ENCODE data around the gene CAMK2B.

CAMK2B gene

DNA sequence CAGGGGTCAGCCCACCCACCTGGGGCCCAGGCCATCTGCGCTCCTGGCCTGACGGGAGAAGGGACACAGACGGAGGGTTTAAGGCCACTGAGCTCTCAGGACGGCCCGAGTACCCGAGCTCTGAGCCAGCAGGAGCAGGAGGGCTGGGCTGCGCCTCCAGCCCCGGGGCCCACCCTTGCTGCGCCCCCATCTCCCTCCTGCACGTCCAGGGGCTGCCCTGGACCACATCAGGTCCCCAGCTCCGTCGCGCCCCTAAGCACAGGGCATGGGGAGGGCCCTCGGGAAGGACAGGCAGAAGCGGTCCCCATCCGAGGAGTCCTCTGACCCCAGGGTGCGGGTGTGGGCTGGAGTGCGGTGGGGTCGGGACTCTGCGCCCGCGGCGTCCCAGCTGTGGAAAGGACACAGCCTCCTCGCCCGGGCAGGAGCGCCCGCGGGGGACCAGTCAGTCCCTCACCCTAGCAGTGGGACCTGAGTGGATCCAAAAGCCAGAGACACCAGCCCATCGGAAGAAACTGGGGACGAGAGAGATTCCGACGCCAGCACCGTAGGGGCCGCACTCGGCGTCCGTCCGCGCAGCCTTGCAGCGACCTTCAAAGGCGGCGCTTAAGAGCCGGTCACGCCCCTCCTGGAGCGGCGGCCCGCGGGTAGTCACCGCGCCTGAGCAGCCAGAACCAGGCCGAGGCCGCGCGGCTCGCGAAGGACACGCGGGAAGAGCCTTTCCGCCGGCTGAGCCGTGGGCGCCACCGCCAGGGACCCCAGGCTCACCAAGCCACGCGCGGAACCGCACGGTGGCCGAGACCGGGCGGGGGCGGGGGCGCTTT, 15.9 kb downstream of the CAMK2B start:
- no peak for DNase-seq (ENCODE audit: low read depth, low spot score)

GRCh38 chr7:44308596-44309270, 16.7 kb downstream of the CAMK2B start:
- no peak for DNase-seq (ENCODE audit: low read depth, low spot score)

GRCh38 chr7:44307905-44308595, 17.3 kb downstream of the CAMK2B start:
- DNase-seq (ENCODE audit: low read depth, low spot score): no peak

GRCh38 chr7:44307301-44307900, 18.0 kb downstream of the CAMK2B start:
- DNase-seq (ENCODE audit: low read depth, low spot score): no peak

- DNase-seq (ENCODE audit: low read depth, low spot score): no peak
These were observed 18.8 kb downstream of the CAMK2B start for GRCh38 chr7:44306606-44307005.

GRCh38 chr7:44305564-44306507, 19.6 kb downstream of the CAMK2B start:
- DNase-seq (ENCODE audit: low read depth, low spot score): no peak

GRCh38 chr7:44294325-44295069, 30.9 kb downstream of the CAMK2B start:
- DNase-seq (ENCODE audit: low read depth, low spot score): no peak

GRCh38 chr7:44293561-44294324, 31.7 kb downstream of the CAMK2B start:
- DNase-seq (ENCODE audit: low read depth, low spot score): no peak

- DNase-seq (ENCODE audit: low read depth, low spot score): no peak
These were observed 32.4 kb downstream of the CAMK2B start for GRCh38 chr7:44292876-44293560.

DNA sequence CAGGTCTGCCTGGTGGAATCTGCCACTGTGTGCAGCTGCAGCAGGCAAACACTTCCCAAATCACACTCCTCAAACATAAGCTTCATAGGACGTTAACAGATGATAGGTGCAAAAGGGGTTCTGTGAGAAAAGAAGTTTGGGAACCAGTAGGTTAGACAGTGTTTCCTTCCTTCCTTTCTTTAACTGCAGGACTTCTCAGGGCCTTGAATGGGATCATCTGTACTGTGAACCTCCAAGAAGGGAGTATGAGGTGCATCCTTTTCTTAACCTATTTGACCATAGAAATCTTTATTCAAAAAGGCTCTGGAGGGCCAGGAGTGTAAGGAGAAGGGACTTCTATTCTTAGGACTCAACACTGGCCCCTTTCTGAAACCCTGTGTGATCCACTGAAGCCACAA, 33.0 kb downstream of the CAMK2B start:
- DNase-seq (ENCODE audit: low read depth, low spot score): no peak

- no peak for DNase-seq (ENCODE audit: low read depth, low spot score)
These were observed 33.5 kb downstream of the CAMK2B start for GRCh38 chr7:44291733-44292419.

DNA sequence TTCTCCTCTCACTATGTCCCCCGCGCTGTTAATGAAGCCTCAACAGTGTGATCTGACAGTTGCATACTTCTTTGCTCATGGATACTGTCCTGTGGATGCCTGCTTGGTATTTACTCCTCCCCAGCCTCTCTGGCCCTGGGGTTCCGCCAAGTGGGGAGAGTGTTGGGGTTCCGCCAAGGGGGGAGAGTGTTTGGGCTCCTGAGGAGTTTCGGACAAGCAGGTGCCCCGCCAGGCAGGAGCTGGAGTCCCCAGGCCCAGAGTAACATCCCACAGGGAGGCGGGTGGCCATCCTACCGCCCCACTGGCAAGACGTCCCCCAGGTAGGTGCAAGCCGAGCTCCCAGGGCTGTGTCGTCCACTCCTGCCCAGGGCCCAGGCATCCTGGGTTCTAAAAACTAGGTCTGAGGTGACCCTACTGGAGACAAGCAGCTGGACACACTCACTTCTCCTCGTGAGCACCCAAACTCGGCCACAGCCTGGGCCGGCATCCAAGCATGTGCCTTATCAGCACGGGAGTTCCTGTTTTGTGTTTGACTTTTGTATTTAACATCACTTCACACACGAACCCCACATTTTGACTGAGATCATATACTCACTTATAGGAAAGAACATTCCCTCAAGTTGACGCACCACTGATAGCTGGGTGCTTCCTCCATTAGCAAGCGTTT, 34.2 kb downstream of the CAMK2B start:
- no peak for DNase-seq (ENCODE audit: low read depth, low spot score)

- no peak for DNase-seq (ENCODE audit: low read depth, low spot score)
These were observed 35.2 kb downstream of the CAMK2B start for GRCh38 chr7:44290252-44290620.

- no peak for DNase-seq (ENCODE audit: low read depth, low spot score)
These were observed 35.8 kb downstream of the CAMK2B start for GRCh38 chr7:44289341-44290251.

GRCh38 chr7:44288811-44289340, 36.5 kb downstream of the CAMK2B start:
- no peak for DNase-seq (ENCODE audit: low read depth, low spot score)

DNA sequence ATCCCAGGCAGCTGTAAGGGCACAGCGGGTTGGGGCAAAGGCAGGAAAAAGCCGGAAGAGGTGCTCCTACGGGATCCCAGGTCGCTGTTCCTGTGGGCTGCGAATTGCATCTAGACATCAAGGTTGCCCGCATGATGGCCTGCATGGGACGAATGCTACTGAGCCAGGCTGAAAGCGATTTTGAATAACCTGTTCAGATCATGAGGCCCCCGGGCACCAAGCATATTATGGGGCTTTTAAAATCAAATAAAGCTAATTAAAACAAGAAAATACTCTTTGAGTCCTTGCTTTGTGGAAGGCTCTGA, 37.1 kb downstream of the CAMK2B start:
- DNase-seq (ENCODE audit: low read depth, low spot score): no peak

Measured in smooth muscle cell of the brain vasculature (primary cell).